HG02852 (cell line): Measurements from ENCODE around the gene PIGT.
A peak's percentile ranks its signal among the peaks of the same experiment; 100 is the strongest.

Experiments used
- ATAC-seq: cut with Tn5 transposase; IDR thresholded peaks from one replicate; pipeline ENCODE4 v1.9.1; 2021; ENCODE audit warnings: mild to moderate bottlenecking, moderate library complexity; ENCODE audit not compliant: unreplicated experiment

PIGT gene

GRCh38 chr20:45426320-45427016 is 10.5 kb downstream of the PIGT start:
- ATAC-seq = no peak

DNA sequence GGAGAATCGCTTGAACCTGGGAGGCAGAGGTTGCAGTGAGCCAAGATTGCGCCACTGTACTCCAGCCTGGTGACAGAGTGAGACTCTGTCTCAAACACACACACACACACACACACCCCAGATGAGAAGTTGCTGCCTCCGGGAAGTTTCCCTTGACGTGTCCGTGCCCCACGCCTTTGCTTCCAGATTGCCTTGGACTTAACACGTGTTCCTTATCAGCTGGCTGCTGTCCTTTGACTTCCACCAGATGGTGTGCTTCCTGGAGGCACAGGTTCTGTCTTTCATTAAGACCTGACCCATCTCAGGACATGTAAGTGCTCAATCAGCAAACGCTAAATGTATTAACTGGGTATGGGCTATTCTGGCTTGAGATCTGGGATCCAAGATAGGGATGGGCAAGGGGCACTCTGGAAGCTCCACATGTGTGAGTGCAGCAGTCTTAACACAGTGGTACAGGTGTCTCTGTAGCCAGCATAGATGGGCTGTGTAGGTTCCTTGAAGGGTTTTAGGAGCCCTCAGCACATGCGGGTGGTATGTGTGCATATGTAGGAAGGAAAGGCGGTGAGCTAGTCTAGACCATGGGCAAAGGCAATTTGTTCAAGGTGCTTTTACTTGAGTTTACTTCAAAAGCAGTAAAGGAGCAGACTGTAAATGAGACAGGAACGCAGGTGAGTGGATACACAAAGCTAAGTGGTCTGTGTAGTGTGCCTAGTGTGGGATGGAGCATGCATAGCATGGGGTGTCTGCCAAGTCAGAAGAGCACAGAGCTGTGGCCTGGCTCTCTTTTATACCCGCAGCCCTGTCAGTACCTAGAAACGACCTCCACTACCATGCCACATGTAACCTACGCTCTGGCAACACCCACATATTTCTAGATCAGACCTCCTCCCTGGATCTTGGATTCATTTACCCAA is 11.6 kb downstream of the PIGT start:
- no peak for ATAC-seq

DNA sequence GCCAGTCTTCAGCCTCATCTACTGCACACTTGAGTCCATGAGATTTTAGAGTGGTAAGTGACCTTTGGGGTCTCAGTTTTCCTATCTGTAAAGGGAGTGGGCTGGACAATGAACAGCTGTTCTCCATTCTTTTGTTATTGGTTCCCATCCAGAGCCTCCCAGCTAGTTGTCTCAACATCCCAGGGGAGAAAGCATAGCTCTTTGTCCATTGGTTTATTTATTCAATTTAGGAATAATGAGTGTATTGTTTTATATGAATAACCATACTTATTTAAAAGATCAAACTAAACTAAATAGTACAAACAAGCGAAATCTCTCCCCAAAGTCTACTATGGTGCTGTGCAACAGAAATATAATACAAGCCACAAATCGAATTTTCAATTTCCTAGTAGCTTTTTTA is 13.7 kb downstream of the PIGT start:
- no peak for ATAC-seq

GRCh38 chr20:45432294-45432693 is 16.4 kb downstream of the PIGT start:
- no peak for ATAC-seq

DNA sequence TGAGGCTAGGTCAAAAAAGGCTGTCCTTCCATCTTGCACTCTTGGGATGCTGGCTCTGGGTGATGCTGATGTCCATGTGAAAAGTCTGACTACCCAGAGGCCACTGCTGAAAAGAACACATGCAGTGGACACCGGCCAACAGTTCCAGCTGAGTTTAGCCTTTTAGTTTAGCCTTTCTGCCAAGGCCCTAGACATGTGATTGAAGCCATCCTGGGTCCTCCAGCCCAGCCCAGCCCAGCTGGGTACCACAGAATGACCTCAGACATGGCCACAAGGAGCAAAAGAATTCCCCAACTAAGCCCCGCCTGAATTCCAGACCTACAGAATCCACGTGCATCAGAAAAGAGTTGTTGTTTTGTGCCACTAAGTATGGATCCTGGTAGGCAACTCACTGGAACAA is 17.4 kb downstream of the PIGT start:
- ATAC-seq = no peak

DNA sequence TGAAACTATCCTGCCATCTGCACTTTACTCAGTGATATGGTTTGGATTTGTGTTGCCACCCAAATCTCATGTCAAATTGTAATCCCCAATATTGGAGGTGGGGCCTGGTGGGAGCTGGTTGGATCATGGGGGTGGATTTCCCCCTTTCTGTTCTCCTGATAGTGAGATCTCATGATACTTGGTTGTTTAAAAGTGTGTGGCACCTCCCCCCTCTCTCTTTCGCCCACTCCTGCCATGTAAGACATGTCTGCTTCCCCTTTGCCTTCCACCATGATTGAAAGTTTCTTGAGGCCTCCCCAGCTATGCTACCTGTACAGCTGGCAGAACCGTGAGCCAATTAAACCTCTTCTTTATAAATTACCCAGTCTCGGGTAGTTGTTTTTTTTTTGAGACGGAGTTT is 18.0 kb downstream of the PIGT start:
- ATAC-seq = no peak

DNA sequence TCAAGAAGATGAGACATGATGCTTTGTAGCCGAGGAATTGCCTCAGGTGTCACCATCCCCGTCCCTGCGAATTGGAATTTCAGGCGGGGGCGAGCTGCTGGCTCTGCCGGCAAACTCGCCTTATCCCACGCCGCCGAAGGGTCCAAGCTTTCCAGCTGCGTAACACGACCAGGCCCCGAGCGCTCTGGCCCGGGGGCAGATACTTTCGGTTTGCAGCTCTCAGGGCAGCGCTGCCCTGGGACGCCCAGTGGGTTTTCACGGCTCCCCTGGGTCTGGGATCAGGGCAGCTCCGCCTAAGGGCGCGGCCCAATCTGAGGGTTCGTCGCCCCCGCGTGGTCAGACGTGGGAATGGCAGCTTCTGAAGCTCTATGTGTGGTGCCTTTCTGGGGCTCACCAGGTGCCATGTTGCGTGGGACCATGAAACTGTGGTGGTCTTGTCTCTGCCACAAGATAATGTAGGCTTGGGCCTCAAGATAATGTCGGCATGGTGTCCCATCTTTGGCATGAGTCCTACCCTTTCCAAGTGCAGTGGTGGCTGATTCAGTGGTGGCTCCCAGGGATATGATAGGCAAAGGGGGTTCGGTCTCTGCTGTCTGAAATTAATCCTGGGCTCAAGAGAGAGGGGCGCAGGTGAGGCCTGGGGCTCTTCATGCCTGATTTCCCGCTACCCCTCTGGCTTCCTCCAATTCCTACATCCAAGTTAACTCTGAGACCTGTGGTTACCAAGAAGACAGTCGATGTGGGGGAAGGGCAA is 21.0 kb downstream of the PIGT start:
- ATAC-seq = peak; percentile 82

DNA sequence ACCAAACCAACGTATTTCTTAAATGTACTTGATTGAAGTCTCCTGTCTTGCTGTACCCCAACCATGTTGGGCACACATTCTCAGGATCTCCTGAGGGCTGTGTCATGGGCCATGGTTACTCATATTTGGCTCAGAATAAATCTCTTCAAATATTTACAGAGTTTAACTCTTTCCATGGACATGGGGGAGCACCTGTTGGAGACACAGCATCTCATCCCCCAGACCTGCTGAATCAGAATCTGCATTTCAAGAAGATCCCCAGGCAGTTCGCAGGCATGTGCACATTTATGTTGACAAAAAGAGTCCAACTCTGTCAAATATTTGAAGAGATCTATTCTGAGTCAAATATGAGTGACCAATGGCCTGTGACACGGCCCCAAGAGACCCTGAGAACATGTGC is 24.5 kb downstream of the PIGT start:
- no peak for ATAC-seq

GRCh38 chr20:45440891-45441685 is 25.1 kb downstream of the PIGT start:
- no peak for ATAC-seq

GRCh38 chr20:45441746-45442145 is 25.8 kb downstream of the PIGT start:
- no peak for ATAC-seq

- ATAC-seq = no peak
Measured at GRCh38 chr20:45444050-45444449, 28.1 kb downstream of the PIGT start.

DNA sequence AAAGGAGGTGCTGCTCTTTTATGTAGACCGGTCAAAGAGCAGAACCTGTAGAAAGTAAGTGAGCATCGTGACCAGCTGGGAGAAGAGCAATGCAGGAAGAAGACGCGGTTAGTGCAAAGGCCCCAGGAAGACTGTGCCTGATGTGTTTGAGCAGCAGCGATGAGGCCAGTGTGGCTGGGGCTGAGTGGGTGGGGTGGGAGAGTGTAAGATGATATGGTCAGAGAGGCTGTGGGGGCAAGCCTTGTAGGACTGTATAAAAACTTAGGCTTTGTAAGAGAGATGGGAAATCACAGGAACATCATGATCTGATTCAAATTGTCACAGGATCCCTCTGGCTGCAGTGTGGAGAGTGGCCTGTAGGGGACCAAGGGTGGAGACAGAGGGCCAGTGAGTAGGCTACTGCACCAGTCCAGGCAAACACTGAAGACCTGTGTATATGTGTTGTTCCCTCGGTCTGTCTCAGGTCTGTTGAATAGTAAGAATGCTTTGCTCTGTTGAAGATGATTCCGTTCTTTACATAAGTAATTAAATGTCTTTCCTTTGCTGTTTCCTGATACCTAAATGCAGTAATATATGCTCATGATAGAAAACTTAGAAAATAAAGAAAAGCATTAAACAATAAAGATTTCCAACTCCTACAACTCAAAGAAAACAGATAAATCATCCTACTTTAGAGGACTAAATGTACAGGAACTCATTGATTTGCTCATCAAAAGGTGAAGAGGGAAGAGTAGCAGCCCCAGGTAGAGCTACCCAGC is 30.0 kb downstream of the PIGT start:
- no peak for ATAC-seq

- ATAC-seq = no peak
Measured at GRCh38 chr20:45448270-45448669, 32.3 kb downstream of the PIGT start.

DNA sequence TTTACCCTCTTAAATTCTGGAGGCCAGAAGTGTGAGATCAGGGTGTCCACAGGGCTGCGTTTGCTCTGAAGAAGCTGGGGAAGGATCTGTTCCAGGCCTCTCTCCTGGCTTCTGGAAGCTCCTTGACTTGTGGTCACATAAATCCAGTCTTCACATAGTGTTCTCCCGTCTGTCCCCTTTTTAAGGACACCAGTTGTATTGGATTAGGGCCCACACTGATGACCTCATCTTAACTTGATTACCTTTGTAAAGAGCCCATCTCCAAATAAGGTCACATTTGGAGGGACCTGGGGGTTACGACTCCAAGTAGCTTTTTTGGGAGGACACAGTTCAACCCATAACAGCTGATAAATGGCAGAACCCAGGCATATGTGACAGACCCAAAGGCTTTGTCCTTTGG is 33.6 kb downstream of the PIGT start:
- no peak for ATAC-seq

DNA sequence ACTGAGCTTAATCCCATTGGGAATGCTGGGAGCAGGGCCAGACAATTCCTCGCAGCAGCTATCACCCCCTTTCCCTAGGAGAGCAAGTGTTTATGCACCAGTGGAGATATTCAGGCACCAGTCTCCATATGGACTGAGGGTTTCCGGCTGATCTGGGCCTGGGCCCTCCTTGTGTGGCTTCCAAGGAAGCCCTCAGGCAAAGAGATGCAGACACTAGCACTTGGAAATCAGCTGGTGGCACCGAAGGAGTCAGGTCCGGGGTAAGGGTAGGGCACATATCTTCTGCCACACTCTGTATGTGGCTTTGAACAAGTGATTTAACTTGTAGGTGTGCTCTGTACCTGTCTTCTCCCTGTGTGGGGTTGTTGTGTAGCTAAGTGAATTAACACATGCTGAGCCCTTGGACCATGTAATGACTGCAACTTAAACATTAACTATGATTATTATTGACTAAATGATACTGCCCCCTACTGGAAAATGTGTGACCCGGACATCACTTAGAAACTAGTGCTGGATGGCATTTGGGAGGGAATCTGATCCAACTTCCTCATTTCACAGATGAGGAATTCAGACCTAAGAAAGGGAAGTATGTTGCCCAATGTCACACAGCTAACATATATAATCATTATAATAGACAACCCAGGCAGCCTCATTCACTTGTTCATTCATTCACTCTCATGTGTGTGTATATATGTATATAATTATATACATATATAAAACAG is 34.3 kb downstream of the PIGT start:
- no peak for ATAC-seq

DNA sequence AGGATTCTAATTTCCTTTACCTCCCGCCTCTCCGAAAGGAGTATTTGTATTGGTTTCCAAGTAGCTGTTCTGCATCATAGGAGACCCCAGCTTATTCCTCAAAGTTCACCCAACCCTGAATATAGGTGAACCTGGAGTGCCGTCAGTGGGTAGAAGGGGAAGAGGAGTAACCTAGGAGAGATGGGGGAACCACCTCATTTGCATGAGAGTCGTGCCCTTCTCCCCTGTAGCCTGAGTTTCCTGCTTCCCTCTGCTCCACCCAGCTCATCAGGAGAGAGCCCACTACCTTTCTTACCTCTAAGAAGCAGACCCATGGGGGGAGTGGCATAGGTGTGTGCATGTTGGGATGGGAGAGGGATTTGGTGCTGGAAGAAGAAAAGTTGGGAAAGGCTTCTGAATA is 36.3 kb downstream of the PIGT start:
- ATAC-seq = no peak

DNA sequence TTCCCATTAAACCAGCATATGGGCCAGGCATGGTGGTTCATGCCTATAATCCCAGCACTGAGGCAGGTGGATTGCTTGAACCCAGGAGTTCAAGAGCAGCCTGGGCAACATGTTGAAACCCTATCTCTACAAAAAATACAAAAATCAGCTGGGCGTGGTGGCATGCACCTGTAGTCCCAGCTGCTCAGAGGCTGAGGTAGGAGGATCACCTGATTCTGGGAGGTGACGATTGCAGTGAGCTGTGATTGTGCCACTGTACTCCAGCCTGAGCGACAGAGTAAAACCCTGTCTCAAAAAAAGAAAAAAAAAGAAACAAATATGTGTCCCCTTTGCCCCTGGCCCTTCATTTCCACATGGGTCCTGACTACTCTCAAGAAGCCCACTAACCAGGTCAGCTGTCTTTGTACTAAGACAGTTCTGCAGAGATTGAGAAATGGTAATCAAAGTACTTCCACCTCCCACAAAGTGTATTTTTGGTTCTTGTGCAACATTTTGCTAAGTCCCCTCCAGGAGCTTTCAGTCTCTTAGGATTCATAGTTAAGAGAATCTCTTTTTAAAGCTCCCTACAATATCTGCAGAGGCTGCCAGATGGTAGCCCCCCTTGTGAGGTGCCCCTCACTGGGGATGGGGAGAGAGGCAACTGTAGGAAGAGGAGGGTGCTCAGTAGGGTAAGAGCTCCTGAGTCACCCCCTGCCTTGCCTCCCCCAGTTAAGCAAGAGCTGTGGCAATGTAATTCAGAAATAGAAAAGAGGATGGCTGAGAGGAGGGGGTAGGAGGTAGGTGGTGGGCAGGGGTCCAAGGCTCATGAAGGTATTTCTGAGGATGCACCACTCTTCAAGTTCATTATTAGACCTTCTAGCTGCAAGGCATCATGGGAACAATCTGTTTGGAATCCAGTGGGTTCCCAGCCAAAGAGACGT is 37.1 kb downstream of the PIGT start:
- ATAC-seq = no peak

- ATAC-seq = no peak
Measured at GRCh38 chr20:45456632-45457031, 40.7 kb downstream of the PIGT start.
